GM18951 (cell line): ENCODE measurements around the gene ANKS1B.

Experiments
- POLR2A ChIP-seq: IDR thresholded peaks from 4 replicates; pipeline ENCODE4 v1.6.1; 2011; ENCODE audit warnings: mild to moderate bottlenecking; ENCODE audit not compliant: insufficient read length, insufficient read depth; ENCODE audit errors: extremely low read depth
- in situ Hi-C: fragments of 300-500 bp; cut with MboI; formaldehyde crosslinking; loops from one replicate; pipeline ENCODE4 v1.12.0; 2022; ENCODE audit warnings: low sequenced_read_pairs, mixed read lengths, inconsistent platforms; ENCODE audit not compliant: unreplicated experiment

ANKS1B gene

DNA sequence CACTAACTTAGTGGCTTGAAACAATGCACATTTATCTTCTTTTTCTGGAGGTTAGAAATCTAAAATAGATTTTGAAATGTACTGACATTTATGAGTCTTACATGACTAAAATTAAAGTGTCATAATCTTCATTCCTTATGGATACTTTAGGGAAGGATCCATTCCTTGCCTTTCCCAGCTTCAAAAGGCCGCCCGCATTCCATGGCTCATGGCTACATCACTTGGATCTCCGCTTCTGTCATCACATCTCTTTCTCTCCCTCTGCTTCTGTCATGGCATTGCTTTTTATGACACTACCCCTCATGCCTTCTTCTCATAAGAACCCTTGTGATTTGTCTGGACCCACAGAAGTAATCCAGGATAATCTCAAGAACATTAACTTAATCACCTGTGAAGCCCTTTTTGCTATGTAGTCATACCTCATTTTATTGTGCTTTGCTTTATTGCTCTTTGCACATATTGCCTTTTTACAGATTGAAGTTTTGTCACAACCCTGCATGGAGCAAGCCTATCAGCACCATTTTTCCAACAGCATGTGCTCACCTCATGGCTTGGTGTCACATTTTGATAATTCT is 270.7 kb downstream of the ANKS1B start:
- in situ Hi-C loops = no loop called here
- TF ChIP-seq POLR2A = no peak

DNA sequence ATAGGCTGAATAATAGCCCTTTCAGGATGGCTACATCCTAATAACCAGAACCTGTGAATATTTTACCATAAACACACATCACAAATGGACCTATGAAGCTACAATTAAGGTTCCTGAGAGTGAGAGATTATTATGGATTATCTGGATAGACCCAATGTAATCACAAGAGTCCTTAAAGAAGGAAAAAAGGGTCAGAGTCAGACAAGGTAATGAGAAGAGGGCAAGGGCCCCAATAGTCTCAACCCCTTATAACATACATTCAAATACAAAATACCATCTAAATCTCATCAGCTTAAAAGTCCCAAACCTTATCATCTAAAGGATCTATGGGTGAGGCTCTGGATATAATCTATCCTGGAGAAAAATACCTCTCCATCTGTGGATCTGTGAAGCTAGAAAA is 272.5 kb downstream of the ANKS1B start:
- in situ Hi-C loops = no loop called here

DNA sequence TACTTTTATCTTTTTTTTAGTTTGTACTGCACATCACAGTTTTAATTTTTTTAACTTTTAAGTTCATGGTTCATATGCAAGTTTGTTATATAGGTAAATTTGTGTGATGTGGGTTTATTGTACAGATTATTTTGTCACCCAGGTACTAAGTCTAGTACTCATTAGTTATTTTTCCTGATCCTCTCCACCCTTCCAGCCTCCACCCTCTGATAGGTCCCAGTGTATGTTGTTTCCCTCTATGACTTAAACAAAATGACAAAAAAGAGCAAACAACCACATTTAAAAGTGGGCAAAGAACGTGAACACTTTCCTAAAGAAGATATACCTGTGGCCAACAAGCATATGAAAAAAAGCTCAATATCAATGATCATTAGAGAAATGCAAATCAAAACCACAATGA is 273.5 kb downstream of the ANKS1B start:
- in situ Hi-C loops = no loop called here
- no peak for TF ChIP-seq POLR2A

More for the DNA sequence above, 272.5 kb downstream of the ANKS1B start:
- TF ChIP-seq POLR2A = no peak

DNA sequence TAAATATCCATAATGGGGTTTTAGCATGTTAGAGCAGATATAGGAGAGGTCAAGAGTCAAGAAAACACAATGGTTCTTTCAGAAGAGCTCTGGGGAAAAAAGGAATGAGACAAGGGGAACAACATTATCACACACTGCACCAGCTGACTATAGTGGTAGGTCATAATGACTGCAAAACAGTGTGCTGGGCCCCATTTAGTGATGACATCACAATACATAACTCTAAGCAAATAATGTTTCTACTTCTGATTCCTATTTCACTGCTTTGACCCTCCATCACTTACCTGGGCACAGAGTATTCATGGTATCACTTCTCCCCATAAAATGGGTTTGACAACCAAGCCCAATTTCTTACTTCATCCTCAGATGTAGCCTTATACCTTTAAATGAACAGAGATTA is 275.1 kb downstream of the ANKS1B start:
- no peak for TF ChIP-seq POLR2A
- in situ Hi-C loops = no loop called here

DNA sequence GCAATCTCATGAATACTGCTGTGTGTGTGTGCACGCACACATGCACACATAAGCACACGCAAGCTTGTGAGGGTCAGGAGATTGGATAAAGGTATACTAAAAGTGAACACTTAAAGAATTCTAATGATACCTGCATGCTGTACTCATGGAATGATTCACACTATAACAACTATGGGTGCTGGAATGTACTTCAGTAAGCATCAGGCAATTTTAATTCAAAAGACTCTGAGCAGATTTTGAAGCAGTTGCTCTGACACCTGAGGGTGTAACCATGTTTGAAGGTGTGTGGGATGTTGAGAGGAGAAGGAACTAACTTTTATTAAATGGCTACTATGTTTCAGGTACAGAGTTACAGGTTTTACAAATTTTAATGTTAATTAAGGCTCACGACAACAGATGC is 275.6 kb downstream of the ANKS1B start:
- in situ Hi-C loops = no loop called here
- no peak for TF ChIP-seq POLR2A

DNA sequence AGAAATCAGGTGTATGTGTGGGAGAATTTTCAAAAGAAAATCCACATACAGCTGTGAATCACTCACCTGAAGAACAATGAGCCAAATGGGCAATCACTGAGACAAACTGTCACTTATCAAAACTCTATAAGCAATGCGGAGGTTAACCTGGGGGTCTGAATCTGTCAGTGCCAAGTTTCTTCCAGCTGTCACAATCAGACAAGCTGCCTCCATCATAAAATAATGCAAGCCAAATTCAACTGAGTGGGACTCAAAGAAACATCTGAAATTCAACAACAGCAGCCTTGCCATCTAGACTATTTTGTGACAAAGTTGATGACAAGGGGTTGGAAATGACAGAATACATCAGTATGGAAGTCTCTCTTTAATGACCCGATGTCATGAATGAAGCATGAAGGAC is 276.9 kb downstream of the ANKS1B start:
- in situ Hi-C loops = no loop called here
- no peak for TF ChIP-seq POLR2A

DNA sequence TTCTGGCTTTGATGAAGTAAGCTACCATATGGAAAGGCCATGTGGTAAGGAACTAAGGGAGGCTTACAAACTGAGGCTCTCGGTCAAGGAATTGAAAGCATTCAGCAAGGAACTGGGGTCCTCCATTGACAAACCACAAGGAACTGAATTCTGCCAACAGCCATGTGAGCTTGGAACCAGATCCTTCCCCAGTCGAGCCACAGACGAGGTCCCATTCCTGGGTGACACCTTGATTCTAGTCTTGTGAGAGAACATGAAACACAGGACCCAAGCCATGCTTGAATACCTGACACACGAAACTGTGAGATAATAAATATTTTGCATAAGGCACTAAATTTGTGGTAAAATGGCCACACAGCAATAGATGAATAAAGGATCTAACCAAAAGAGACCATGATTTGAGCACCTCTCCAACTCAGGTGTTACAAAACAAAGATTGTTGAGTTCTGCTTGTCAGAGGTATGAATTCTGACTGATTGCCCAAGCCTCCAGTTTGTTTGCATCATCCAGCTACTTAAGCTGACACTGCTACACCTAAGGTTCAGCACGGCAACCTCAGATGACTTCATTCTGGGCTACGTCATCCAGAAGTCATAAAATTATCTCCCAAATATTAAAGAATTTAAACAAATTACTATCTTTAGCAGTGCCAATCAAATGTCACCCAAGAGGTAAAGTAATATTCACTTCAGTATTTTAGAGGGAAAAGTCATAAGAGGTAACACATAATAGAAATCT is 277.8 kb downstream of the ANKS1B start:
- in situ Hi-C loops = no loop called here
- no peak for TF ChIP-seq POLR2A

DNA sequence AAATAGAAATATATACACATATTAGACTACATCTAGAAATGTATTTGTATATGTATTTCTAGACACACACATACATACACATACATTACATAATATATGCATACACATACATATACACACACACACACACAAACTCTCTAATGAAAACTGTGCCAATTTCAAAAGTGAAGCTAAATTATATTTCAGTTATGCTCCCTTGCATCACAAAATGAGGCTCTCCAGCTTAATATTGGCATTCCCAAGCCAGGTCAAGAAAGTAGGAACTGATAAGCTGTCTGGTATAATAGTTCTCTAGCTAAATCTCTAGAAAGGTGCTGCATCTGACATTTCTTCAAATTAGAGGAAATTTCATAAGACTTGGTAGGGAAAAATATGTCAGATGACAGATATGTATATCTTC is 280.3 kb downstream of the ANKS1B start:
- no peak for TF ChIP-seq POLR2A
- in situ Hi-C loops = no loop called here

DNA sequence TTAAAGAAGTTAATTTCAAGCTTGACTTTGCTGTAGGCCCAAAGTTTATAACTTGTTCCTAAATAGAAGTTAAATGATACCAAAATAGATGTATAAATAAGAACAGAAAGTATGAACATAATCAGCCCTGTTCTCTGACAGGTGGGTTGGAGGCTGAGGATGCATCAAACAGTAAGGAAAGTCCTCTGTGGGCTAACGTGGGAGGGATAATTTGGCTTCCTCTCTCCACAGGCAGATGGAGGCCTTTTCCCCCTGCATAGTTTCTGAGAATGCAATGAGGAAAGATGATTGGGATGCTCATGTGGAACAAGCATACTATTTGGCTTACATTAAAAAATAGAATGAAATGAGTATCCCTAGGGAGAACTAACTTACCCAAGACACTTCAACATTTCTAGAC is 280.7 kb downstream of the ANKS1B start:
- in situ Hi-C loops = no loop called here
- no peak for TF ChIP-seq POLR2A

DNA sequence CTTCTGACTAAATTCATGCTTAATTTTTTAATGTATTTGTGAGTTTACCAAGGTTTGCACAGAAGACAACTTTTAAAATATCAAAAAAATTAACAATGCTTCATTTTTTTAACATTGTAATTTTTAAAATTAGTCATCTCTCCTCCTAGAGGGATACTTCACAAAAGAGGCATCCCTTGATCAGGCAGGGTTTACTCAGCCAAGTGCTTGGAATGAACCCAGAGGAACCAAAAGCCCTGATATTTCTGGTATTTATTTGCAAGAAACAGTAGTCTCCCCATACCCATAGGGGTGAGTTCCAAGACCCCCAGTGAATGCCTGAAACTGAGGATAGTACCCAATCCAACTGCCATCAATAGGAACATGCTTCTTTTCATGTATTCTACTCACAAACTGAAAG is 284.7 kb downstream of the ANKS1B start:
- in situ Hi-C loops = no loop called here
- no peak for TF ChIP-seq POLR2A

DNA sequence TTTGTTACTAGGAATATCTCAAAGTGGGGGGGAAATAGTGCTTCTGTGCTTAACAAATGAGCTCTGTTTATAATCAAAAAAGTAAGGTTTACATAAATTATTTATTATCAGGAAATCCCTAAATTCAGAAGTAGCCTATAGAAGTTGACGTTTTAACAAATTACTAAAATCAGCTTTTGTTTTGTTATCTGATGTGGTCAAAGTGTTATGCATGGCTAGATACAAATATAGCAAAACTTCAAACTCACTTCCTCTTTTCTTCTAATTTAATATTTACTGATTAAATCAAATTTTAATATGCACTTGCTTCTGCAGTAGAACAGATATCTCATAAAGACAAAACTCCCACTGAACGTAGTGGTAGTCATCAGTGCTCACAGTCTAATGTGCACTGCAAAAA is 289.7 kb downstream of the ANKS1B start:
- in situ Hi-C loops = no loop called here
- no peak for TF ChIP-seq POLR2A

DNA sequence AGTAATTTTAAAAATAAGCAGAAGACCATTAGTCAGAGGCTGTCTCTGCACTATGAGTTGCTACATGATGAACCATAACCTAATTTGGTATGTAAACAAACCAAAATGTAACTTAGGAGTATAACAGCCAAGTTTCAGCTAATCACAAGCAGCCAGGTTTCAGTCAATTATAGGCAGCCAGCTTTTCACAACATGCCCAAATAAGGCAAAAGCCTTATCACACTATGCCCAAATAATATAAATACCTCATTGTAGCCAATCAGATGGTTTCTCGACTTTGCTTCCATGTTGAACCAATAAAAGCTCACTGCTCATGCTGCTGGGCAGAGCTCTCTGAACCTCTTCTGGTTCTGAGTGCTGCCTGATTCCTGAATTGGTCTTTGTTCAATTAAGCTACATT is 298.6 kb downstream of the ANKS1B start:
- TF ChIP-seq POLR2A = no peak
- in situ Hi-C loops = no loop called here

DNA sequence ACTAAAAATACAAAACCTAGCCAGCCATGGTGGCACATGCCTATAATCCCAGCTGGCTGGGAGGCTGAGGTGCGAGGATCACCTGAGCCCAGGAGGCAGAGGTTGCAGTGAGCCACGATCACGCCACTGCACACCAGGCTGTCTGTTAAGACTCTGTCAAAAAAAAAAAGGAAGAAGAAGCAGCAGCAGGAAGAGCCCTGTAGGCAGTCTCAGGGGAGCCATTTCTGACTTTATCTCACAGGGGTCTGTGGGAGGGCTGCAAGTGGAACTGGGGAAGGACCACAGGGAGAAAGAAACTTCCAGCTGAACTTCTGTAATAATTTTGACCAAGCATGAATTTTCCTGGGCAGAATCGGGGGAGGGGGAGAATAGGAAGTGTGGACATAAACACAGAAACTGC is 304.5 kb downstream of the ANKS1B start:
- in situ Hi-C loops = no loop called here
- no peak for TF ChIP-seq POLR2A

DNA sequence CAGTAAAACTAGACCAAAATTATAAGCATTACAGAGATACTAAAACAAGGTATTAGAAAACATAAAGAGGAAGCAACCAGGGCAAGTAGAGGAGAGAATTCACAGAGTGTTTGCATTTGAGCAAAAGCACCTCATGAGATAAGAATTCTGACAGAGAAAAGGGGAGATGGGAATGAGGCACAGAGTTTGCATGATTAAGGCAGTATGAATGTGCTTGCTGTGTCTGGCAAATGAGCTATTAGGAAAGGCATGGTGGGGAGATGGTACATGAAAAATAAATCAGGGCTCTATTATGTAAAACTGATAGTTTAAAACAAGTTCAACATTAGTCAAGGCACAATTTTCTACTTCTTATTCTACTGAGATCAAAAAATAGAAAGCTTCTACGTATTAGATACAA is 314.1 kb downstream of the ANKS1B start:
- TF ChIP-seq POLR2A = no peak
- in situ Hi-C loops = no loop called here
